ENCODE measurements around the gene IFITM5.

- TF ChIP-seq EZH2phosphoT487 (IDR thresholded peaks at IDR 0.05; ENCODE audit: insufficient read depth, low read depth) = no peak
- no peak for TF ChIP-seq EZH2 (IDR thresholded peaks at IDR 0.05; ENCODE audit: insufficient read depth, poor library complexity, severe bottlenecking)
These were observed 43.5 kb downstream of the IFITM5 start for GRCh38 chr11:255816-256215.

All from GM23248 (cell line).